ENCODE measurements around the gene KIAA1671. TPM values are rescaled to one million over a fixed set of nuclear protein-coding genes. Genes with fewer than 3 reads are reported as not detected.
"Not testable (repeated sequence)": the region's sequence is repeated elsewhere in the genome, so short reads cannot be mapped to it uniquely, and the experiment has no call there.

Gene KIAA1671
- total RNA-seq, 2 experiments from 2014 or later: 9.4 to 10.6 TPM

DNA sequence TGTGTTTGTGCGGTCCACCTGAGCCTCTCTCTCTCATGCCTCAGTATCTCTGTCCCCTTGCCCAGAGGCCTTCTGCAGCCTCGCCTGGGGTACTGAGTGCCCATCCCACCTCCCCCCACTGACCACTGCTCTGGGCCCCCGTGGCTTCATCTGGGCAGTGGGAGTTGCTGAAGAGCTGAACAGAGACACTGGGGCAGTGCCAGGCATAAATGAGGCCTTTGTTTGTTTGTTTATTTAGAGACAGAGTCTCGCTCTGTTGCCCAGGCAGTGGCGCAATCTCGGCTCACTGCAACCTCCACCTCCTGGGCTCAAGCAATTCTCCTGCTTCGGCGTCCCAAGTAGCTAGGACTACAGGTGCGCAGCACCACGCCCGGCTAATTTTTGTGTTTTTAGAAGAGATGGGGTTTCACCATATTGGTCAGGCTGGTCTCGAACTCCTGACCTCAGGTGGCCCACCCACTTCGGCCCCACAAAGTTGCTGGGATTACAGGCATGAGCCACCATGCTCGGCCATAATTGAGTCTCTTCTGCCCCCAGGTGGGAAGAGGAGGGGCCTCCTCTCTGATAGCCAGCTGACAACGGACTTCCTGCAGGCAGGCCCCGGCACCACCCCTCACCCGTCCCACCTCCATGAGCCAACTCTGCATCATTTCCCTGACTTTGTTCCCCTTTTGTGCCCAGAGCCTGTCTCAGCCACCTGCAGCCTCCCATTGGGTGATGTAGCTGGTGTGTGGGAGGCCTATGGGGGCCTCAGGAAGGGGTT lies 256.4 kb downstream of the KIAA1671 start:
- ChIA-PET POLR2A (no interaction called here), CTCF (no interaction called here)

DNA sequence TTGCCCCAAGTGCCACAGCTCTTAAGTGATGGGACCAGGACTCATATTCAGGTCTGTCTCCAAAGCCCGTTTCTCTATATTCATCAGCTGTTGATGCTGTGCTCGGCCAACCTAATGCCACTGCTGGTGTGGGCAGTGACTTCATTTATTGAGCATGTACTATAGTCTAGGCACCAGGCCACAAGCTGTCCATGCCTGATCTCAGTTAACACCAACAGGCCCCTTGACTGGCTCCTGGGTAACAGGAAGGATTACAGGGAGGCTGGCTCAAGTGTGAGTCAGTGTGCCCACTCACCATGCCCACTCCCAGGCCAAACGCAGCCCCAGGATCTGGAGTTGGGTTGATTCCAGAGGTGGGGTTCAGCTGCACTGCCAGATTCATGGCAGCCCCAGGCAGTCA lies 258.3 kb downstream of the KIAA1671 start:
- POLR2A ChIA-PET: no interaction called here
- CTCF ChIA-PET: no interaction called here

DNA sequence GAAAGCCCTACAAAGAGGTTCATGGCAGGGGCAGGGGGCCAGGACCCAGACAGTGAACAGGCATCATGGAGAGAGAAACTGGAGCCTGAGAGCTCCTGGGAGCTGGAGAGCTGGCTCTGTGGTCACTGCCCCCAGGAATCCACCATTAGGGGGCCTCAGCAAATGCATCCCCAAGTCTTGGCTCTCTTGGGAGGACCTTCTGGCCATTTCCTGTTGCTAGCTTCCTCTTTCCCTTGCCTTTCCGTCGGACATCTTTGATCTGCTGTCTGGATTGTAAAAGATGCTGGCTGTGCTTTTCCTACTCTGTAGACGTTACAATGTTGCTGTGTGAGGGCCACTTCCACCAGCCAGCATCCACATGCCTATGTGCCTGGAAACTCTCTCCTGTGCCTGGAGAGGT lies 259.8 kb downstream of the KIAA1671 start:
- CTCF ChIA-PET: interaction anchor here (1.0 kb wide), 1 partner anchor 74 kb away, joined by 7 read pairs; no protein-coding TSS in a partner anchor
- POLR2A ChIA-PET: no interaction called here

DNA sequence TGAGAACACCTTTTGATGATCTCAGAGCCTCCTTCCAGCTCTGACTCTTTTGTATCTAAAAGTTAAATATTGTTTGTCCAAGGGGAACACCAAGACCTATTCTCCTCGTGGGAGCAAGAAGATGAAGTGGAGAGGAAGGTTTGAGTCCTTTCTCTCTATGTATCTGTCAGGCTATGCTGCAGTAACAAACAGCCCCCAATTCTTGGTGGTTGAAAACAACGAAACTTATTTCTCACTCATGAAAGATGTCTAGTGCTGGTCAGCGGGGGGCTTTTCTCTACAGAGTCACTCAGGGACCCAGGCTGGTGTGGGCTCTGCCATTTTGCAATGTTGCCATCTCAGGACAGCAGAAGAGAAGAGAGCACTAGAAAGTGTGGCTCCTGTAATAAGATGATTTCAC lies 260.7 kb downstream of the KIAA1671 start:
- ChIA-PET CTCF (interaction anchor here (1.0 kb wide), 1 partner anchor 73 kb away, joined by 7 read pairs; no protein-coding TSS in a partner anchor), POLR2A (no interaction called here)

DNA sequence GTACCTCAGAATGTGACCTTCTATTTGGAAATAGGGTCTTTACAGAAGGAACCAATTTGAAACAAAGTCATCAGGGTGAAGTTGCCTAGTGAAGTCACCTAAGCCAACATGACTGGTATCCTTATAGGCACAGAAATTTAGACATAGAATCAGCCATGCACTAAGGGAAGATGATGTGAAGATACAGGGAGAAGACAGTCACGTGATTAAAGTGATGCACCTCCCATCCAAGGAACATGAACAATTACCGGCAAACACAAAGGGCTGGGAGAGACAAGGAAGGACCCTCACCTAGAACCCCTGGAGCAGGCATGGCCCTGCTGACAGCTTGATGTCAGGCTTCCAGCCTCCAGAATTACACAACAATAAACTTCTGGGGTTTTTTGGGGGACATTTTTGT lies 263.7 kb downstream of the KIAA1671 start:
- ChIA-PET CTCF (interaction anchor here (0.5 kb wide), 1 partner anchor 147 kb away, joined by 3 read pairs; no protein-coding TSS in a partner anchor), POLR2A (no interaction called here)

DNA sequence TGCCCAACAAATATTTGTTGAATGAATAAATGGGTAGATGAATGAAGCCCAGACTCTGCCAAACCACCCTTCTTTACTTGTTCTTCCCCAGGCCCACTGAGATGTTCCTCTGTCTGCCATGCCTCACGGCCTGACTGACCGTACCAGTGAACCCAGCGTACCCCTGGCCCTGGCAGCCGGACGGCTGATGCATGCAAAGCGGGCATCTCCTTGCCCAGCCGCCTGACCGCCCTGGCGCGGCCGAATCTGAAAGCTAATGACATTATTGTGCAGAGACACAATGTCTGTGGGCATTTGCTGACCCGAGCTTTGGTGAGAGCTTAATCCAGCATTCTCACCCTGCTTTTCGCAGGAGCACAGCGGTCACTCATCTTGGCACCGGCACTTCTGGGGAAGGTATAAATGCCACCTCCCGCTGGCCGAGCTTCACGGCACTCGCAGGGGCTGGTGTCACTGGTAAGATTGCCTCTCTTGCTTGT lies 266.7 kb downstream of the KIAA1671 start, which contains the start of gene CRYBB2:
CRYBB2 (plus strand) TSS at position 429 of the 479 bp plus-strand sequence. CDS start 1,791 bp downstream, outside the sequence.
- POLR2A ChIA-PET: no interaction called here
- CTCF ChIA-PET: no interaction called here

DNA sequence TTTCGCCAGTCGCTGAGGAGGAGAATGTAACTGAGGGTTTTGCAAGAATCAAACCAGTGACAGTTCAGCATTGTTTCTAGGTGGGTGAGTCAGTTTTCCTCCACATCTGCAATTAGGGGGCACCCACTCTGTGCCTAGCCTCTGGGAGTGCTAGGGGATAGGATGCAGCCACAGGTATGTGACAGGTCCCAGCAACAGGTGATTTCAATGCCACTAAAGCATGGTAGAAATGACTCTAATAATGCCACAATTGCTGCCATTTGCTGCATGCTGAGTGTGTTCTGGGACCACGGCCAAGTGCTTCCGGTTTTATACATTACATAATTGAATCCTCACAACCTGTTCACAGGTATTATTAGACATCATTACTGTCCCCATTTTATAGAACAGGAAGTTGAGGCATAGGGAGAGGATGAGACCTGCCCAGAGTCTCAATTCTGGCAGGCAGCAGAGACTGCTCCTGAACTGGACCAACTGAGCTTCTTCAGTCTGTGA lies 267.5 kb downstream of the KIAA1671 start:
- CTCF ChIA-PET: no interaction called here
- POLR2A ChIA-PET: no interaction called here

DNA sequence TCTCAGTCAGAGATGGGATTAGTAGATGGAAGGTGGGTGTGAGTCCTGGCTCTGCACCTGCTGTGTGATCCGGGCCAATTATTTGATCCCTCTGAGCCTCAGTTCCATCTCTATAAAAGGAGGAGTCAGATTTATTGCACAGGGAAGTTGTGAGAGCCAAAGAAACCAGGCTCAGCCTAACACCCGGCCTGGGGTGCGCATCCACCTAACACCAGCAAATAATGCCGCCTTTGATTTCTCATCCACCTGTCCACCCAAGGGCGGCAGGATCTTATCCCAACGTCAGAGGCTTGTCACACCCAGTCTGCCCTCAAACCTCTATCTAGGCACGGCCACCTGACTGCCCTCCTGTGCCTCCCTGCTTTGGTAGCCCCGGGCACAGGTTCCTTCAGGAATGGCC lies 269.3 kb downstream of the KIAA1671 start:
- ChIA-PET CTCF (no interaction called here), POLR2A (no interaction called here)

DNA sequence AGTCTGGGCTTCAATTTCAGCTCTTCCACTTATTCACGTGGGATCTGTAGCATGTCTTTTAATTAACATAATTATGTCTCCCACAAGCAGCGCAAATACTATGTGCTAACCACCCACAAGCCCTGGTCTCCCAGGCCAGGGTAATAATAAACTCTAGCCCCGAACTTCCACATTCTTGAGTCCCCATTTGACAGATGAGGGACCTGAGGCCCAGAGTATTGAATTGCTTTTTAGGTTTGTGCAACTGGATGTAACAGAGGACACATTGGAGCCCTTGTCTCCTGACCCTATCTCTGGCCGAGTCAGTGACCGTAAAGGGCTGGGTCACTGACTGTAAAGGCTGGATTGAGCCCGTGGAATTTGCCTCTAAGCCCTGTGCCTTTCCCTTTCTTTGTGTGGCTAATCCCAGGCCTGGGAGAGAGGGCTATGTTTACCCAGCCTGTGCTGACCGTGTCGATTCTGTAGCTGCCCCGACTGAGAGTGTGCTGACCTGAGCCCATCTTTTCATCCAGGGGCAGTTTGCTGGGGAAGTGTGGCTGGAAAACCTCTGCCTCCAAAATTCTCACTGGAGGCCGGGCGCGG lies 270.8 kb downstream of the KIAA1671 start:
- CTCF ChIA-PET: no interaction called here
- POLR2A ChIA-PET: no interaction called here

DNA sequence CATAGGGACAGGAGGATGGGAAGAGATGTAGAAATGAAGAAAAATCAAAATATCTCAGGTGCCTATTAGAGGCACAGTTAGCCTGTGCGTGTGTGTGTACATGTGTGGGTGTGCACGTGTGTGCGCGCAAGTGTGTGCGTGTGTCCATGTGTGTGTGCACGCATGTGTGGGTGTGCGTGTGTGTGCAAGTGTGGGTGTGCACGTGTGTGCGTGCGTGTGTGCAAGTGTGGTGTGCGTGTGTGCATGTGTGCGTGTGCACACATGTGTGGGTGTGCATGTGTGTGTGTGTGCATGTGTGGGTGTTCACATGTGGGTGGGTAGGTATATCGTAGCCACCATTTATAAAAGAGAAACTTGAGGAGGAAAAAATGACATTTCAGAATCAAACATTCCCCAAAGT lies 276.3 kb downstream of the KIAA1671 start:
- POLR2A ChIA-PET: no interaction called here
- CTCF ChIA-PET: no interaction called here

DNA sequence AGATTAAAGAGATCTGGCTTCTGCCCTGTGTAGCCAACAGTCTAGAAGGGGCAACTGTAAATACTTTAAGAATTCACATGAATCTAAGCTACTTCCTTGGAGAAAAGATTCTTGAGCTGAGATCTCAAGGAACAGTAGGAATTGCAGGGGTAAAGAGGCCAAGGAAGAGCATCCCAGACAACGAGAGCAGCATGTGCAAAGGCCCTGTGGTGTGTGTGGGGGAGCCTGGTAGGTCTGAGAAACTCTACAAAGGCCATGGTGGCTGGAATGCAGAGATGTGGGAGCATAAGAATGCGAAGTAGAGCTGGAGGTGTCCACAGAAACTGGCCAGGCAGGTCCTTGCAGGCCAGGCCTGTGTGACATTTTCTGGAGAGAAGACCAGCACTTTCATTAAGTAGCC lies 278.2 kb downstream of the KIAA1671 start:
- POLR2A ChIA-PET, CTCF ChIA-PET: not testable (repeated sequence)

DNA sequence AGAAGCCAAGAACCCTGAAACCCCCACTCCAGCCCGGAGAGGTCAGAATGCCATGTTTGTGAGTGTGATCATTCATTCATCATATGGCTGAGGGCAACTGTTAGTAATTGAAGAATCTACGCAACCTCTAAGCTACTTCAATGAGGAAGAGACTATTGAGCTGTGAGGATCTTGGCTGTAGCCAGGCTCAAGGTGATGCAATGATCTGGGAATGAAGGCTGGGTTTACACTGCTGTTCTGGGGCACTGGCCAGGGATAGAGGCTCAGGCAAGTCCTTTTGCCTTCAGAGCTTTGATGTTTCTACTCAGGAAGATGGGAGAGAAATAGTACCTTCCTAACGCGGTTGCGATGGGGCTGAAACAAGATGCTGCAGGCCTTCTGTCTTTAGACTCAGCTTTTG lies 279.8 kb downstream of the KIAA1671 start:
- POLR2A ChIA-PET: no interaction called here
- CTCF ChIA-PET: no interaction called here

DNA sequence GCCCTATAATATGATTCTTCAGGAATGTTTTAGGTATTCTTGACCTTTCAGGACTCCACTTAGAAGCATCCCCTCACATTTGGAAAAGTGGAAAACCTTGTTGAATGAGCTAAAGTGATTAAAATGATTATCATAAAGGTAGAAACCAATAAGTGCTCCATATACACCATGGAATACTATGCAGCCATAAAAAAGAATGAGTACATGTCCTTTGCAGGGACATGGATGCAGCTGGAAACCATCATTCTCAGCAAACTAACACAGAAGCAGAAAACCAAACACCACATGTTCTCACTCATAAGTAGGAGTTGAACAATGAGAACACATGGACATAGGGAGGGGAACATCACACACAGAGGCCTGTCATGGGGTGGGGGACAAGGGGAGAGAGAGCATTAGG lies 281.2 kb downstream of the KIAA1671 start:
- CTCF ChIA-PET, POLR2A ChIA-PET: not testable (repeated sequence)

DNA sequence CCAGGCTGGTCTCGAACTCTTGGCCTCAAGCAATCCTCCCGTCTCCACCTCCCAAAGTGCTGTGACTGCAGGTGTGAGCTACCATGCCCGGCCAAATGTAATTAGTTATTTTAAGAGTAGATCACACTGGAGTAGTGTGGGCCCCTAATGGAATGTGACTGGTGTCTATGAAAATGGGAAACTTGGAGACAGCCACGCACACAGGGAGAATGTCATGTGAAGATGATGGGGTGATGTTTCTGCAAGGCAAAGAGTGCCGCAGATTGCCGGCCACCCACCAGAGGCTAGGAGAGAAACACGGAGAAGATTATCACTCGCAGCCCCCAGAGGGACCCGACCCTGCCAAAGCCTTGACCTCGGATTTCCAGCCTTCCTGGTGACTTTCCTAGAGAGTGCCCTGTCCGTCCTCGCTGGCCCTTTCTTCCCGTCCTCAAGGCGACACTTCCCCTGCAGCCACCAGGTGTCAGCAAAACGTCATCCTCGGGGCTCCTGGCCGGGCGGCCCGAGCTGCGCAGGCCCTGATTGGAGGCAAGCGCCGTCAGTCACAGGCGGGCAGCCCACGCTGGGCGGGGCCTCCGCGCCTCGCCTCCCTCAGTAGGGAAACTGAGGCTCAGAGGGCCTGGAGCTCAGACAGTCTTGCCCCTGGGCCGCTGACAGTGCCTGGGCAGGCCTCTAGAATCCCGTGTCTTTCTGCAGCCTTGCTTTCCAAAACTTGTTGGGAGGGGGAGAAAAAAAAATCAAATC lies 283.2 kb downstream of the KIAA1671 start:
- ChIA-PET POLR2A (no interaction called here), CTCF (interaction anchor here (0.7 to 1.0 kb wide), 2 partner anchors 33 to 283 kb away, joined by 3 read pairs; no protein-coding TSS in a partner anchor)

DNA sequence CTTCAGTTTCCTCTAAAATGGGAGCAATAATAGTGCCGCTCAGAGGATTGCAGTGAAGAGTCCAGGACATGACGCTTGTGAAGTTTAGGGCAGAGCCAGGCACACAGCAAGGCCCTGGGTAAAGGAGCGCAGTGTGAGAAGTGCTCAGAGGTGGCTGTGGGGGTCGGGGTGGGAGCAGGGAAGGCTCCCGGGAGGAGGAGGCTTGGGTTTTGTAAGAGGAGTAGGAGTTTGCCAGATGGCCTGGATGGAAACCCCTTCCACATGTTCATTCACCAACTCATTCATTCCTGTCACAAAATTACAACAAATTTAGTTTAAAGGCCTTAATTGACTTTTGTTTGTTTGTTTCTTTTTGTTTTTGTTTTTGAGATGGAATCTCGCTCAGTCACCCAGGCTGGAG lies 283.9 kb downstream of the KIAA1671 start:
- POLR2A ChIA-PET: no interaction called here
- CTCF ChIA-PET: interaction anchor here (1.0 kb wide), 1 partner anchor 34 kb away, joined by 3 read pairs; no protein-coding TSS in a partner anchor

DNA sequence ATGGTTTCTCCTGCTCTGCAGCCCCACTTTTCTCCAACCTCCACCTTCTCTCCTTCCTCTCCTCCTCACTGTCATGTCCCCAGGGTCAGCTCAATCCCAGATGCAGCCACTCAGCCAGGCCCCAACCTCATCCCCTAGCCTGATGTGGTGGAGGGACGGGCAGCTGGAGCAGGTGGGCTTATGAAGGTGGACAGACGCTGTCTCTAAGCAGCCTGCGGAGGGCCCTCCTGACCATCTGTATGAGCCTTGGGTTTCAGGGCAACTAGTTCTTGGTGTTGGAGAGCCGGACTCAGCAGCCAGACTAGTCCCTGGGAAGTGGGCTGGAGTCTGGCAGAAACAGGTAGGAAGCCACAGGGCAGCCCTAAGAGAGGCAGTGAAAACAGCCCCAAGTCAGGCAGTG lies 285.0 kb downstream of the KIAA1671 start:
- ChIA-PET POLR2A (no interaction called here), CTCF (no interaction called here)

DNA sequence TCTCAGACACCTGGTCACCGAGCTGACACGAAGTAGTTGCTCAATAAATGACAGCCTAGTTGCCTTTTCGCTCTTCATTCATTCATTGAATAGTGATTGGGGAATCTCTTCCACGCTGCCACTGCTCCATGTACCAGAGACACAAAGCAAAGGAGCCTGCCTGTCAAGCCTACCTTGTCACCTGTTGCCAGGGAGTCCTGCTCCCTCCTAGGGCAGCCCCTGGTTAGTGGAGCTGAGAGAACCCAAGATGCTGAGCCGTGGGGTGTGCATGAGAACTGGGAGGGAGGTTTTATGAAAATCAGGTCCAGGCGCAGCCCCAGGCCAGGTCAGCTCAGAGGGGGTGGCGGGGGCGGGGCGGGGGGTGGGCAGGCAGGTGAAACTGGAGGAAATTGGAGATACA lies 285.5 kb downstream of the KIAA1671 start:
- CTCF ChIA-PET, POLR2A ChIA-PET: not testable (repeated sequence)

All from activated CD8-positive, alpha-beta memory T cell treated with anti-CD3 and anti-CD28 coated beads for 36 hours (primary cell).